Stimulated activated CD4-positive, alpha-beta T cell treated with anti-CD3 and anti-CD28 coated beads, Interleukin-2, amount 100 ng/mL, for 48 hours (primary cell): ENCODE data around the gene CENPO.
"Not testable (repeated sequence)": the region's sequence is repeated elsewhere in the genome, so short reads cannot be mapped to it uniquely, and the experiment has no call there.

Experiments
- DNase-seq, 2 donors: peaks; one replicate each; pipeline ENCODE4 v3.0.0-alpha.2; 2020

Gene CENPO

GRCh38 chr2:24791452-24791851 is 1.8 kb upstream of the CENPO start:
- no peak for DNase-seq

- no peak for DNase-seq
Observed at GRCh38 chr2:24792542-24792873, 717 bp upstream of the CENPO start.

GRCh38 chr2:24793761-24794435 is 673 bp downstream of the CENPO start:
- DNase-seq = peak in 1 of 2 donors; percentile 8

- no peak for DNase-seq
Observed at GRCh38 chr2:24797644-24798043, 4.4 kb downstream of the CENPO start.

GRCh38 chr2:24800487-24800886 is 7.3 kb downstream of the CENPO start:
- not testable (repeated sequence) for DNase-seq

GRCh38 chr2:24805811-24806660 is 12.8 kb downstream of the CENPO start:
- not testable (repeated sequence) for DNase-seq

- no peak for DNase-seq
Observed at GRCh38 chr2:24806661-24807036, 13.4 kb downstream of the CENPO start.

GRCh38 chr2:24809316-24810007 is 16.2 kb downstream of the CENPO start:
- no peak for DNase-seq

- no peak for DNase-seq
Observed at GRCh38 chr2:24813691-24814137, 20.5 kb downstream of the CENPO start.

- DNase-seq = no peak
Observed at GRCh38 chr2:24814516-24814915, 21.3 kb downstream of the CENPO start.

- DNase-seq = no peak
Observed at GRCh38 chr2:24815171-24815570, 21.9 kb downstream of the CENPO start.

GRCh38 chr2:24816404-24816803 is 23.2 kb downstream of the CENPO start:
- DNase-seq = no peak

GRCh38 chr2:24816884-24817283 is 23.7 kb downstream of the CENPO start:
- DNase-seq = no peak

GRCh38 chr2:24818721-24819167 is 25.5 kb downstream of the CENPO start:
- no peak for DNase-seq

- no peak for DNase-seq
Observed at GRCh38 chr2:24819442-24820174, 26.4 kb downstream of the CENPO start.

- DNase-seq = no peak
Observed at GRCh38 chr2:24820175-24820513, 26.9 kb downstream of the CENPO start.

- no peak for DNase-seq
Observed at GRCh38 chr2:24820598-24821432, 27.6 kb downstream of the CENPO start.

- DNase-seq = no peak
Observed at GRCh38 chr2:24821433-24821891, 28.2 kb downstream of the CENPO start.

- no peak for DNase-seq
Observed at GRCh38 chr2:24822049-24822706, 29.0 kb downstream of the CENPO start.

- DNase-seq = no peak
Observed at GRCh38 chr2:24824071-24824588, 30.9 kb downstream of the CENPO start.
